GM19455 (cell line): ENCODE measurements around the gene ADPRHL1.

ENCODE experiments used
- ATAC-seq: cut with Tn5 transposase; IDR thresholded peaks from one replicate; pipeline ENCODE4 v1.9.1; 2021; ENCODE audit not compliant: unreplicated experiment

ADPRHL1 gene

GRCh38 chr13:113351514-113352026 lies 101.7 kb downstream of the ADPRHL1 start:
- ATAC-seq: no peak

DNA sequence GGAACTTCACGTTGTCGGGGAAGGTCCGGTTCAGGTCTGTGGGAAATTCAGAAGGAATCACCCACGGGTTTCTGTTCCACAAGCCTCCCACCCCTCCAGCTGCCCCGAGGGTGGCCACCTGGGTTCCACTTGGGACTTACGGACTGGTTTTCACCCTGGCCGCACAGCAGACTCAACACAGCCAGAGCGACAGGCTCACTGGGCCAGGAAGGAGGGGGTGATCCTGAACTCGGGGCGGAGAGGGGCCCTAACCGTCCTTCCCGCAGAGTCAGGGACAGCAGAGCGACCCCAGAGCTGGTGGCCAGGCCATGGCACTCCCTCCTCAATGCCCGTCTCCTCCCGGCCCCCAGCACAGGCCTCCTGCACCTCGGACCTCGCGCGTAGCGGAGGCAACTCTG lies 102.4 kb downstream of the ADPRHL1 start:
- no peak for ATAC-seq

DNA sequence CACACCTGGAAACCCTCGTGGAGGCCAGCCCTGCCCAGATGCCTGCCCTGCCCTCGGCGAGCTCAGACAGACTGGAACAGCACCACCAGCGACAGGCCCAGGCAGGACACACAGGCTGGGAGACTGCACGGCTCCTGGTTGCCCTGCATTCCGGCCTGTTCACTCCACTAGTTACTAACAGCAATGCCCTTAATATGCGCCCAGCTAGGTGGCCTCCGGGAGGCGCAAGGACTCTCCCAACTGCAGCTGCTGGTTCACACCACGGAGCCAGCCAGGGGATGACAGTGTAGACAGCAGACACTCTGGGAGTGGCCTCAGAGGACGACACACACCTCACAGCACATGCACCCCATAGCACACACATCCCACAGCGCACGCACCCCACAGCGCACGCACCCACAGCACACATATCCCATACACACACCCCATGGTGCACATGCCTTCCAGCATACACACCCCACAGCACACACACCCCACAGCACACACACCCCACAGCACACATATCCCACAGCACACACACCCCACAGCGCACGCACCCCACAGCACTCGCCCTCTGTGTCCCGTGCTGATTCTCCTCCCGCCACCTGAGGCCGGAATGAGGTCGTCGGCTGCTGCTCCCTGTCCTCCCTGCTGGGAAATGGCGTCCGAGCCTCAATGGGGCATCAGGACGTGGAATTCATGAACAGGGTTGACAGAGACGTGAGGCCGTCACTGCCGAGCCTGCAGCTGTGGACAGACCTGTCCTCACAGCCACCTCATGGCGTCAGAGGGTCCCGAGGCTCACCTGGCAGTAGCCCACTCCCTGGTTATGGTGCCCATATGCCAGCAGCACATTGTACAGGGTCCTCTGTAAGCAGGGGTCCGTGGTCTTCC lies 103.0 kb downstream of the ADPRHL1 start:
- no peak for ATAC-seq
